COR-L47 (cell line): ENCODE data around the gene RYR3.
"Not testable (repeated sequence)": the region's sequence is repeated elsewhere in the genome, so short reads cannot be mapped to it uniquely, and the experiment has no call there.

Experiments
- DNase-seq: peaks from one replicate; lab custom pipeline; 2025; lab: John Stamatoyannopoulos, UW

RYR3 gene

DNA sequence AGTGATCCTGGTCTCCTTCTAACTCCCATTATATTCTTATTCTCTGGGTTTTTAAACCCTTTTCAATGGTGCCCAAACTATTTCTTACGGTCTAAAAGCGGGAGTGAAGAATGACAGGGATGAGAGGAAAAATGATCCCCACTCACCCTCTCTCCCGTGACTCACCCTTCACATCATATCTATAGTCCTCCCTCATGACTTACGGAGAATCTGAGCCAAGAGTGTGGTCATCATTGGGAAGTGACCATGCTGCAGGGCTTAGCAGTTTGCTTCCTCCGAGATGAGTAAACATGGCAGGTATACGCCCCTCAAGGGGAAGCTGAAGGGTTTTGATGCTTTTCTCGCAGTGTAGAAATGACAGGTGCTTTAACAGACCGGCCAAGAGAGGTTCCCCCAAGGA, 274.0 kb downstream of the RYR3 start:
- DNase-seq: no peak

DNA sequence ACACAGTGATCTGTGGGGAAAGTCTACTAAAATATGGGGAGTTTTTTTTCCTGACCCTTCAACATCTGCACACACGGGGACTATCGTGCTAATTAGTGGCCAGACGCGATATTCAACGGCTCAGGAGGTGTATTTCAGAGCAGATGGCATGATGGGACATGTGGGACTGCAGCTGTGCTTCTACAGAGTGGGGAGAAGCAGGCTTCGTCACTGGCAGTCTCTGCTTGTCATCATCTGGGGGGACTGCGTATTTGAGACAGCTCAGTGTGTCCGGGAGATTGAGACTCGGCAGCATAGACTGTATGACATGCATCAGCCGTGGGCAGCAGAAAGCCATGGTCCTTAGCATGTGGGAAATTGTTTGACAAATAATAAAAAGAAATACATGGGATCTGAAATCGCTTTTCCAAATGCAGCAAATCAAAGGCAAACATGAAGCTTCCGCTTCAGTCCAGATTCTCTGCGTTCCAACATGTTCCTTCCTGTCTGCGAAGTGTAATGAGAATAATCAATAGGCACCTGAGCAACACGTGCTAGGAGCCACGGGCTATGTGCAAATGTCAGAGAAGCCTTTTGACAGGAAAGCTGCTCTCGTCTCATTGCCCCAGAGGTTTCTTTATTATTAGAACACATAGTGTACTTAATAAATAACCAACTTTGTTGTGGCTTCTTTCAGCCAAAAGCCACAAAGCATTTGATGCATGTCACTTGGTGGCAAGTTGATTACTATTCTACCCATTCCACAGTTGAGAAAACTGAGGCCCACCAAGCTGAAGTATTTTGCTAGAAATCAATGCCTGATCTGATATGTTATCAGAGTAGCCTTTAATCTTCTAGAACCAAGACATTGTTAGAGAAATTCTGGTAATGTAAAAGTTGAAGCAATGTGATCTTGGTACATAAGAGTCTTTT, 276.3 kb downstream of the RYR3 start:
- no peak for DNase-seq

GRCh38 chr15:33587773-33588172, 277.0 kb downstream of the RYR3 start:
- no peak for DNase-seq

DNA sequence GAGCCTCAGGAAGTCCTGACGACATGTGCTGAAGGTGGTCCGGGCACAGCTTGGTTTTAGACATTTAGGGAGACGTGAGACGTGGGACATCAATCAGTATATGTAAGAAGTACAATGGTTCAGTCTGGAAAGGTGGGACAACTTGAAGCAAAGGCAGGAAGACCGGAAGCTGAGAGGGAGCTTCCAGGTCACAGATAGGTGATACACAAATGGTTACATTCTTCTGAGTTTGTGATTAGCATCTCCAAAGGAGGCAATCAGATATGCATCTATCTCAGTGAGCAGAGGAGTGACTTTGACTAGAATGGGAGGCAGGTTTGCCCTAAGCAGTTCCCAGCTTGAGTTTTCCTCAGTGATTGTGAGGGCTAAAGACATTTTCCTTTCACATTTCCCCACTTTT, 282.1 kb downstream of the RYR3 start:
- no peak for DNase-seq

DNA sequence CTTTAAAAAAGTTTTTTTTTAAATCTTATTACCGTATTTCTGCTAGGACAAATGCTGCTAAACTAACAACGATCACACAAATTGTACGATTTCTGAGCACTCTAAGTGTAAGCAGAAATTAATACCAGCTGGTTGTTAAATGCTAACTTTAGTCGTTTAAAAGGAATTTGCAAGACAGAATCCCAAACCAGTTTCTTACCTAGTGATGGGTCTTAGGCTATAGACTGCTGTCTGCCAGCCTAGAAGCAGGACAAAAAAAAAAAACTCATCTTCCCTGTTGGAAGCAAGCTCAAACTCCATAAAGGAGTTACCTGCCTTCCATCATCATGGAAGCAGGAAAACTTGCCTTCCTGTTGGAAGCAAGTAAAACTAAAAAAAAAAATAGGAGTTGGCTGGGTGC, 287.6 kb downstream of the RYR3 start:
- not testable (repeated sequence) for DNase-seq

- DNase-seq: no peak
Measured at GRCh38 chr15:33600212-33600611, 289.4 kb downstream of the RYR3 start.

- no peak for DNase-seq
Measured at GRCh38 chr15:33601461-33601860, 290.7 kb downstream of the RYR3 start.

GRCh38 chr15:33608714-33609113, 297.9 kb downstream of the RYR3 start:
- no peak for DNase-seq

- no peak for DNase-seq
Measured at GRCh38 chr15:33612721-33613304, 302.0 kb downstream of the RYR3 start.

GRCh38 chr15:33616475-33616874, 305.7 kb downstream of the RYR3 start:
- DNase-seq: no peak

DNA sequence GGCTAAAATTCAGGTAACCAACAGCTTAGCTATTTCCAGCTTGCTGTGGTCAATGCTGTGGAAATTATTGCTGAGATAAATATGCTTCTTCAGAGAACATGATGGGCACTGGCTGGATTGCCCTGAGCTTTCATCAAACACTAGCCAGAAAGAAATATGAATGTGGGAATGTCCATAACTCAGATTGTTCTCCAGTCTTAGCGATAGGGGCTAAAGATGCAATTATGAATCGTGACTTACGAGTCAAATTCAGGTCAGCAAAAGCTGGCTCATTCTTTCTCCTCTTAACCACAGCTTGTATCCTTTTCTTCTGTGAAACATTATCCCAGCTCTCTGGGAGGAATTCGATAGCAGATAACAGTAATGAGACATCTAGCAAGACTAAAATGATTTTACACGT, 307.6 kb downstream of the RYR3 start:
- no peak for DNase-seq

GRCh38 chr15:33621141-33621540, 310.4 kb downstream of the RYR3 start:
- no peak for DNase-seq

GRCh38 chr15:33623010-33623409, 312.2 kb downstream of the RYR3 start:
- no peak for DNase-seq

DNA sequence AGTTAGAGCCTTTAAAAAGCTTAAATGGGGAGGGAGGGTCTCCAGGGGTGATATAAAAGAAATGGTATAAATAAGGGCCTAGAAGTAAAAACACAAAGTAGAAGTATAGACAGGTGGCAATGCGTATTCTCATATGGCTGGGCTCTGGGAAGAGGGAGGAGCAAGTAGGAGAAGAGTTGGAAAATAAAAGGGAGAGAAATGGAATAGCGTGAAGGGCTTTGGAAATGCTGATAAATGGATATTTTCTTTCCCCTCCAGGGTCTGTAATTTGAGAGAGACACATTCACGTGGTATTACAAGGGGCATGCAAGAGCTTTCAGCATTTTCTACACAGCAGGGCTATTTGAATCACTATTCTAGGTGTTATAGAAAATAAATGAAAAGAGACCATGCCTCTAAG, 313.7 kb downstream of the RYR3 start:
- DNase-seq: no peak

DNA sequence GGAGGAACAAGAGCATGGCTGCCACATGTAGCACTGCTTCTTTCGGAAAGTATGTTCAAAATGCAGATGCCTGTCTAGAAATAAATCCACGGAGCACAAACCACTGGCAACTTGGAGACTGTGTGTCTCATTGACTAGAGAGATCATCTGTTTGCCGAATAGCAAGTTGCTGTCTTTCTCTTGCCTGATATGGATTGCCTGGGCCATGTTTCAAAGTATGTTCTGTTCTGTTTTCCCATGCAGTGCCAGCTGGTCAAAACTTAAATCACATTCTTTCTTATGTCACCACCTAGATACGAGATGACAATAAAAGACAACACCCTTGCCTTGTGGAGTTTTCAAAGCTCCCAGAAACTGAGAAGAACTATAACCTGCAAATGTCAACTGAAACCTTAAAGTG, 318.9 kb downstream of the RYR3 start:
- no peak for DNase-seq

GRCh38 chr15:33636234-33636633, 325.5 kb downstream of the RYR3 start:
- DNase-seq: no peak

- no peak for DNase-seq
Measured at GRCh38 chr15:33636958-33637357, 326.2 kb downstream of the RYR3 start.

DNA sequence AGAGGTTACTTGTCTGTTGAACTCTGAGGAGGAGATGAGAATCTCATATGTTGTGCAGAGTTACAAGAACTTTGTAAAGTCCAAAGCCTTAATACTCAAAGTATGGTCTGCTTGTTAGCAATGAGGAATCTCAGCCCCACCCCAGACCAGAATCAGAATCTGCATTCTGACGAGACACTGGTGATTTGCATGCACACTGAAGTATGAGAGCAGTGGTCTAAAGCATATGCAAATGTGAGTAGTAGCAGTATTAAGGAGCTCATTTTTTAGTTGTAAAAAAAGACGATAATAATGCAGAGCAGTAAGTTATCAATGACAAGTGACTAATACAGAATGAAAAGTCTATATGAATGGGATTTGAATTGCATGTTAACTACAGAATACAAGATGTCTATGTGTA, 327.7 kb downstream of the RYR3 start:
- DNase-seq: no peak

DNA sequence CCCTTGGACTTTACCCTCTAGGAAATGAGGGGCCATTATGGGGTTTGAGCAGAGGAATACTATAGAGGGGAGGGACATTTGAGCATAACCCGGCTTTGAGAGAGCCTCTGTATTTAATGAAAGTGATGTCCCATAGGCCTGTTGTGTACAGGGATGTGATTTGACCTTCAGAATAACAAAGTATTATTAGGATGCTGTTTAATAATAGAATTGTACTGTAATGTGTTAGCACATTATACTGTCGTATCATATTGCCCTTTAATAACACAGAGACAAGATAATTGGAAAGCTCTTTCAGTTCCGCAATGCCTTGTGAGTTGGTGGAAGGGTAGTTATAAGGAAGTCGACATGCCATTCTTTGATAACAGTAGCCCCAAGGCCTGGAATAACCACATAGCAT, 328.3 kb downstream of the RYR3 start:
- DNase-seq: no peak

DNA sequence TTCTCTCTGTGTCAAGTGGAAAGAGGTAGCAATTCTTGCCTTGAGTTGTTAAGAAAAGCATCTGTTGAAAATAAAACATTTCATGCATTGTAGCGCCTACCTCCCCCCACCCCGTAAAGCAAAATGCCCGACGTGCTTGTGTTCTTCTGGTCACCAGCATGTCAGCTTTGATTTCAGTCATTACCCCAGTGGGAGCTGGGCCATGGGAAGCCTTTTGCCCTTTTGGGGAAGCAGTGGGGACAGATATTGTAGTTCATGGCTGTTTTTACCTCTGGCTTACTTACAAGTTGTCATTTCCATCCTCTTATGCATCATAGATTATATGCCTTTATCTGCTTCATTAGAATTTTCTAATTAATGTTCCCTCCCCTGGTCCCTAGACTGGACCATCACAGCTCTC, 328.7 kb downstream of the RYR3 start:
- no peak for DNase-seq

- peak; percentile 84 for DNase-seq
Measured at GRCh38 chr15:33639978-33640377, 329.2 kb downstream of the RYR3 start.

DNA sequence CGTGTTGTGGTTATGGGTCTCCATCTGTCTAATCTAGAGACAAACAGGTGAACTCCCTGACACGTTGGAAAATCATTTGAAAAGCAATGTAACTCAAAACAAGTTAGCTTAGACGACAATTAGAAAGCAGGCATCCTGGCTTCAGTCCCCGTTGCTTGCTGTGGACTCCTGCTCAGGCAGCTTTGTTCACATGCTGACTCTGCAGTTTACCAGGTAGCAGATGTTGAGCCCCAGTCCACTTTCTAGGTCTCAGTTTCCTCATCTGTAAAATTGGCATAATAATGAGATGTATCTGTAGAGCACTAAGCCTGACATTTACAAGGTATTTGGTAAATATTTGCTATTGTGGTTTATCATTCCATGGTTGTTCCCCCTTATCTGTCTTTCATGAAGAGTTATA, 330.3 kb downstream of the RYR3 start:
- DNase-seq: no peak

DNA sequence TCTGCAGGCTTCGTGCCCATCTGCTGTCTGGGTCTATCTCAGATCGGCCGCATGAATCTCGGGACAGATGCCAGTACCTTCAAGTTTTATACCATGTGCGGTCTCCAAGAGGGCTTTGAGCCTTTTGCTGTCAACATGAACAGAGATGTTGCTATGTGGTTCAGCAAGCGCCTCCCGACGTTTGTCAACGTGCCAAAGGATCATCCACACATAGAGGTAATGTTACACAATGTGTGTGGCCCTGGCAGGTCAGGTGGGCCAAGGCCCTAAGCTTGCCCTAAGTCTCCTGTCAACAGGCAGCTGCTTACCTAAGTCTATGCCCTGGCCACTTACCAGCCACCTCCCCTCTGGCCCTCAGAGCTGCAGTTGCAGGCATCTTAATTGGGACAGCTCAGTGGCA, 333.5 kb downstream of the RYR3 start:
- DNase-seq: no peak

DNA sequence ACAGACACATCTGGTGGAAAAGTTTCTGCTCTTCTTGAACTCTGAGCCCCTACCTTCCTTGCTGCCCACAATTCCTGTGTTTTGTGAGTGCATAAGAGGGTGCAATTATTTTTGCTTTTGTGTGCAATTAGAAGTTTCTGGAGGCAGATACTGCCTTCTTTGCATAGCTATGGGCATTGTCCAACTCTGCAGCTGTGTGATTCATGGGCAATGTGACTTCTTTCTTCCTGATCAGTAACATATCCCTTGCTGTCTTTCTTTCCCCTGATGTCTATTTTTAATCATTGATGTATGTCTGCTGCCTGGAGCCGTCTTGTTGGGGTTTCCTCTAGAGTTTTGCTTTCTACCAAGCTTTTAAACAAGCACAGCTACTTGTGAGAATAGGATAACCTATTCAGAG, 336.0 kb downstream of the RYR3 start:
- no peak for DNase-seq
